ENCODE results near the gene MYO7A. TPM values are rescaled to one million over a fixed set of nuclear protein-coding genes. Genes with fewer than 3 reads are reported as not detected.

Gene MYO7A
- total RNA-seq, 1 experiment from 2014 or later = 2.5 TPM

GRCh38 chr11:77244277-77245027, 116.4 kb downstream of the MYO7A start:
- no peak for DNase-seq (ENCODE audit: low spot score)
- no peak for ATAC-seq
- CTCF ChIA-PET = interaction anchor here (1.0 kb wide), 1 partner anchor 46 kb away, joined by 3 read pairs; no protein-coding TSS in a partner anchor

DNA sequence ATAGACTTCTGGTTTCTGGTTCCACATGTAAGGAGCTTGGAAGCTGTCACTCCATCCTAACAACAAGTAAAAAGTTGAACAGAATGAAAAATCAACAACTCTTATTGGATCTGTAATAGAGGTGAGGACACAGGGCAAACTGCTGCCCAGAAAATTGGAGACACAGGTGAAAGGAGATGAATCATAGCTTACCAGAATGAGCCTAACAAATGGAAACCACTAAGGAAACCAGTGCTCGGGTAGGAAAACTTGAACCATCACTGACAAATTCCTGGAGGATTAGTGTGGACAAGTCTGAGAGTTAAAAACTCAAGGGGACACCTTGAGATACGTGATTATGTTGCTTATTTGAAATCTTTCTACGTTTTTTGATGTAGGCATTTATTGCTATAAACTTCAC, 121.4 kb downstream of the MYO7A start:
- DNase-seq (ENCODE audit: low spot score) = no peak
- no peaks in the 10 kb centered on the region for H3K4me1 Mint-ChIP-seq

More at GRCh38 chr11:77244277-77245027, 116.4 kb downstream of the MYO7A start:
- Mint-ChIP-seq H3K9me3 (peaks cover 6% of the 10 kb centered on the region), H3K36me3 (no peaks in the 10 kb centered on the region), H3K4me1 (no peaks in the 10 kb centered on the region), H3K27ac (no peak overlapping the region), H3K27me3 (ENCODE audit: low read depth) (no peaks in the 10 kb centered on the region), H3K4me3 (no peak overlapping the region)
- TF ChIP-seq, protein P1, sequence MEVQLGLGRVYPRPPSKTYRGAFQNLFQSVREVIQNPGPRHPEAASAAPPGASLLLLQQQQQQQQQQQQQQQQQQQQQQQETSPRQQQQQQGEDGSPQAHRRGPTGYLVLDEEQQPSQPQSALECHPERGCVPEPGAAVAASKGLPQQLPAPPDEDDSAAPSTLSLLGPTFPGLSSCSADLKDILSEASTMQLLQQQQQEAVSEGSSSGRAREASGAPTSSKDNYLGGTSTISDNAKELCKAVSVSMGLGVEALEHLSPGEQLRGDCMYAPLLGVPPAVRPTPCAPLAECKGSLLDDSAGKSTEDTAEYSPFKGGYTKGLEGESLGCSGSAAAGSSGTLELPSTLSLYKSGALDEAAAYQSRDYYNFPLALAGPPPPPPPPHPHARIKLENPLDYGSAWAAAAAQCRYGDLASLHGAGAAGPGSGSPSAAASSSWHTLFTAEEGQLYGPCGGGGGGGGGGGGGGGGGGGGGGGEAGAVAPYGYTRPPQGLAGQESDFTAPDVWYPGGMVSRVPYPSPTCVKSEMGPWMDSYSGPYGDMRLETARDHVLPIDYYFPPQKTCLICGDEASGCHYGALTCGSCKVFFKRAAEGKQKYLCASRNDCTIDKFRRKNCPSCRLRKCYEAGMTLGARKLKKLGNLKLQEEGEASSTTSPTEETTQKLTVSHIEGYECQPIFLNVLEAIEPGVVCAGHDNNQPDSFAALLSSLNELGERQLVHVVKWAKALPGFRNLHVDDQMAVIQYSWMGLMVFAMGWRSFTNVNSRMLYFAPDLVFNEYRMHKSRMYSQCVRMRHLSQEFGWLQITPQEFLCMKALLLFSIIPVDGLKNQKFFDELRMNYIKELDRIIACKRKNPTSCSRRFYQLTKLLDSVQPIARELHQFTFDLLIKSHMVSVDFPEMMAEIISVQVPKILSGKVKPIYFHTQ (CRISPR knock-in tag; IDR thresholded peaks at IDR 0.05) = no peak
- TF ChIP-seq, protein P2, sequence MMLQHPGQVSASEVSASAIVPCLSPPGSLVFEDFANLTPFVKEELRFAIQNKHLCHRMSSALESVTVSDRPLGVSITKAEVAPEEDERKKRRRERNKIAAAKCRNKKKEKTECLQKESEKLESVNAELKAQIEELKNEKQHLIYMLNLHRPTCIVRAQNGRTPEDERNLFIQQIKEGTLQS (CRISPR knock-in tag; conservative IDR thresholded peaks at IDR 0.05) = no peak
- no peak for TF ChIP-seq JUN (CRISPR knock-in tag; IDR thresholded peaks at IDR 0.05)
- TF ChIP-seq ZNF281 (CRISPR knock-in tag; IDR thresholded peaks at IDR 0.05) = no peak
- no peak for TF ChIP-seq ZNF263 (CRISPR knock-in tag; IDR thresholded peaks at IDR 0.05; ENCODE audit: low read depth)
- TF ChIP-seq ESRRA (CRISPR knock-in tag; IDR thresholded peaks at IDR 0.05; ENCODE audit: borderline replicate concordance) = no peak
- no peak for TF ChIP-seq ZNF396 (CRISPR knock-in tag; IDR thresholded peaks at IDR 0.05; ENCODE audit: borderline replicate concordance)
- no peak for TF ChIP-seq RELA (CRISPR knock-in tag; IDR thresholded peaks at IDR 0.05; ENCODE audit: borderline replicate concordance)
- TF ChIP-seq ZBTB21 (CRISPR knock-in tag; IDR thresholded peaks at IDR 0.05; ENCODE audit: borderline replicate concordance) = no peak
- POLR2A ChIA-PET = no interaction called here

GRCh38 chr11:77250881-77251640, 123.0 kb downstream of the MYO7A start:
- CTCF ChIA-PET = interaction anchor here (1.0 kb wide), 1 partner anchor 55 kb away, joined by 4 read pairs; no protein-coding TSS in a partner anchor
- no peak for ATAC-seq
- no peak overlapping the region for H3K4me3 Mint-ChIP-seq
- H3K9me3 Mint-ChIP-seq = peaks cover 8% of the 10 kb centered on the region; the same call in 1 of the 2 replicates
- H3K36me3 Mint-ChIP-seq = no peaks in the 10 kb centered on the region
- DNase-seq (ENCODE audit: low spot score) = no peak
- H3K4me1 Mint-ChIP-seq = no peaks in the 10 kb centered on the region
- POLR2A ChIA-PET = no interaction called here
- H3K27me3 Mint-ChIP-seq (ENCODE audit: low read depth) = no peaks in the 10 kb centered on the region
- TF ChIP-seq ZBTB21 (CRISPR knock-in tag; IDR thresholded peaks at IDR 0.05; ENCODE audit: borderline replicate concordance) (no peak), ZNF121 (CRISPR knock-in tag; IDR thresholded peaks at IDR 0.05) (no peak), GABPB1 (CRISPR knock-in tag; IDR thresholded peaks at IDR 0.05) (no peak), ZNF423 (CRISPR knock-in tag; IDR thresholded peaks at IDR 0.05) (no peak)
- no peak overlapping the region for H3K27ac Mint-ChIP-seq

More for the DNA sequence above, 121.4 kb downstream of the MYO7A start:
- H3K9me3 Mint-ChIP-seq = peaks cover 8% of the 10 kb centered on the region; the same call in 1 of the 2 replicates
- ChIA-PET CTCF (interaction anchor here (0.7 to 1.5 kb wide), 2 partner anchors 51 to 63 kb away, joined by 3 read pairs; no protein-coding TSS in a partner anchor), POLR2A (no interaction called here)
- no peak overlapping the region for H3K27ac Mint-ChIP-seq
- no peak for TF ChIP-seq NR2C2 (CRISPR knock-in tag; IDR thresholded peaks at IDR 0.05)
- no peak for ATAC-seq
- H3K27me3 Mint-ChIP-seq (ENCODE audit: low read depth) = no peaks in the 10 kb centered on the region
- H3K4me3 Mint-ChIP-seq = no peak overlapping the region
- H3K36me3 Mint-ChIP-seq = no peaks in the 10 kb centered on the region
